ENCODE measurements around the gene NOTCH4.

Gene NOTCH4

GRCh38 chr6:32179766-32180405 is 44.0 kb downstream of the NOTCH4 start:
- no peak for DNase-seq

- DNase-seq, result no peak
Observed at GRCh38 chr6:32178547-32179440, 45.1 kb downstream of the NOTCH4 start.

GRCh38 chr6:32177788-32178546 is 45.9 kb downstream of the NOTCH4 start, which contains the start of gene RNF5:
TSS of gene RNF5 (plus strand) at chr6:32178405. CDS start at chr6:32178512, 107 bp downstream.
- DNase-seq, result peak; percentile 100

GRCh38 chr6:32177183-32177787 is 46.6 kb downstream of the NOTCH4 start:
- peak; percentile 93 for DNase-seq

GRCh38 chr6:32176476-32177182 is 47.2 kb downstream of the NOTCH4 start:
- peak; percentile 76 for DNase-seq

- DNase-seq, result peak; percentile 90
Observed at GRCh38 chr6:32175711-32176475, 48.0 kb downstream of the NOTCH4 start, which contains the start of gene AGPAT1. TSS of gene AGPAT1 (minus strand) at chr6:32176084. CDS start at chr6:32171496, 4,588 bp downstream.

GRCh38 chr6:32175322-32175710 is 48.6 kb downstream of the NOTCH4 start:
- no peak for DNase-seq

- no peak for DNase-seq
Observed at GRCh38 chr6:32174416-32174815, 49.5 kb downstream of the NOTCH4 start.

- DNase-seq, result no peak
Observed at GRCh38 chr6:32173051-32173727, 50.7 kb downstream of the NOTCH4 start.

GRCh38 chr6:32171234-32171633 is 52.6 kb downstream of the NOTCH4 start:
- DNase-seq, result no peak

- no peak for DNase-seq
Observed at GRCh38 chr6:32170294-32170693, 53.6 kb downstream of the NOTCH4 start.

- no peak for DNase-seq
Observed at GRCh38 chr6:32168807-32169591, 54.9 kb downstream of the NOTCH4 start.

- DNase-seq, result no peak
Observed at GRCh38 chr6:32168350-32168749, 55.5 kb downstream of the NOTCH4 start.

GRCh38 chr6:32167761-32168262 is 56.1 kb downstream of the NOTCH4 start:
- no peak for DNase-seq

GRCh38 chr6:32167154-32167760 is 56.6 kb downstream of the NOTCH4 start:
- no peak for DNase-seq

- DNase-seq, result no peak
Observed at GRCh38 chr6:32166411-32167061, 57.3 kb downstream of the NOTCH4 start.

- no peak for DNase-seq
Observed at GRCh38 chr6:32164295-32164694, 59.6 kb downstream of the NOTCH4 start, which contains the start of gene EGFL8. TSS of gene EGFL8 (plus strand) at chr6:32164595. CDS start at chr6:32166166, 1,571 bp downstream.

GRCh38 chr6:32163559-32164258 is 60.2 kb downstream of the NOTCH4 start:
- no peak for DNase-seq

Data from DMS79 (cell line).